ENCODE results near the gene RNF220.

GRCh38 chr1:44585315-44585920 is 180.4 kb downstream of the RNF220 start:
- TF ChIP-seq CTCF (IDR thresholded peaks at IDR 0.05) (no peak), POLR2A (IDR thresholded peaks at IDR 0.05) (no peak)
